NCI-H1436 treated with DMSO at 0.1 percent for 48 hours (cell line): ENCODE data around the gene SOX6.
"Not testable (repeated sequence)": the region's sequence is repeated elsewhere in the genome, so short reads cannot be mapped to it uniquely, and the experiment has no call there.

Experiments used
- DNase-seq: peaks from one replicate; lab custom pipeline; 2025; lab: John Stamatoyannopoulos, UW

Gene SOX6

GRCh38 chr11:15929371-15929901 is 426.9 kb downstream of the SOX6 start:
- DNase-seq = no peak

- no peak for DNase-seq
Observed at GRCh38 chr11:15927864-15928217, 428.5 kb downstream of the SOX6 start.

- DNase-seq = no peak
Observed at GRCh38 chr11:15927196-15927863, 429.0 kb downstream of the SOX6 start.

- no peak for DNase-seq
Observed at GRCh38 chr11:15926071-15926470, 430.3 kb downstream of the SOX6 start.

- no peak for DNase-seq
Observed at GRCh38 chr11:15923183-15923582, 433.2 kb downstream of the SOX6 start.

GRCh38 chr11:15922745-15923144 is 433.6 kb downstream of the SOX6 start:
- not testable (repeated sequence) for DNase-seq

- no peak for DNase-seq
Observed at GRCh38 chr11:15920856-15921629, 435.3 kb downstream of the SOX6 start.

- no peak for DNase-seq
Observed at GRCh38 chr11:15918674-15919073, 437.7 kb downstream of the SOX6 start.

- DNase-seq = peak; percentile 17
Observed at GRCh38 chr11:15918212-15918611, 438.1 kb downstream of the SOX6 start.
